ENCODE results near the gene ABCC12. TPM values are rescaled to one million over a fixed set of nuclear protein-coding genes. Genes with fewer than 3 reads are reported as not detected.

Gene ABCC12
- polyA plus RNA-seq, 1 donor (not counting 4 experiments of a cell fraction or from before 2014, with no cell fraction given), result not detected

- H2AFZ ChIP-seq (ENCODE audit: control insufficient read depth, low read length), result no peak overlapping the region
- H3K9me3 ChIP-seq (ENCODE audit: control insufficient read depth, low read depth, low read length), result no peaks in the 10 kb centered on the region
- FAIRE-seq (no peak), DNase-seq (ENCODE audit: low read depth, low spot score) (no peak)
- no peak overlapping the region for H3K4me2 ChIP-seq (ENCODE audit: control insufficient read depth, extremely low read depth, insufficient read depth, low read depth, low read length)
- no peak for TF ChIP-seq EZH2 (IDR thresholded peaks at IDR 0.05; ENCODE audit: low read length)
- no peak for TF ChIP-seq CTCF (optimal IDR thresholded peaks at IDR 0.05 in 1 of 3, IDR thresholded peaks at IDR 0.05 in 1 of 3, conservative IDR thresholded peaks at IDR 0.05 in 1 of 3; ENCODE audit: extremely low read depth in 1 of 3, insufficient read depth in 2 of 3, low read length in 3 of 3)
- H3K4me3 ChIP-seq (ENCODE audit: control insufficient read depth in 2 of 3, extremely low read depth in 1 of 3, insufficient read depth in 2 of 3, low read depth in 1 of 3, low read length in 3 of 3), result no peak overlapping the region
- no peaks in the 10 kb centered on the region for H3K79me2 ChIP-seq (ENCODE audit: control insufficient read depth, insufficient read depth, low read length)
- no peak overlapping the region for H3K27ac ChIP-seq (ENCODE audit: control insufficient read depth, insufficient read depth, low read length)
- H3K27me3 ChIP-seq (ENCODE audit: control insufficient read depth, extremely low read depth, insufficient read depth, low read length), result no peaks in the 10 kb centered on the region
- no peaks in the 10 kb centered on the region for H3K36me3 ChIP-seq (ENCODE audit: control insufficient read depth in 2 of 2, extremely low read depth in 1 of 2, insufficient read depth in 2 of 2, low read length in 2 of 2)
- no peak overlapping the region for H3K9ac ChIP-seq (ENCODE audit: control insufficient read depth, extremely low read depth, insufficient read depth, low read length)
- dilution Hi-C loops (cut with MboI; ENCODE audit: extremely low pct_ligation_motif_present, low sequenced_read_pairs), result no loop called here
- H4K20me1 ChIP-seq (ENCODE audit: control insufficient read depth, extremely low read depth, insufficient read depth, low read length), result no peaks in the 10 kb centered on the region
- no peaks in the 10 kb centered on the region for H3K9me1 ChIP-seq (ENCODE audit: control insufficient read depth, extremely low read depth, insufficient read depth, low read length)
- peaks cover 10% of the 10 kb centered on the region for H3K4me1 ChIP-seq (ENCODE audit: control insufficient read depth, extremely low read depth, insufficient read depth, low read length)
These were observed 27.0 kb downstream of the ABCC12 start for GRCh38 chr16:48128769-48129168.

- peak; percentile 38 for DNase-seq (ENCODE audit: low read depth, low spot score)
- Histone ChIP-seq H3K4me1 (ENCODE audit: control insufficient read depth, extremely low read depth, insufficient read depth, low read length) (peaks cover 25% of the 10 kb centered on the region), H3K27me3 (ENCODE audit: control insufficient read depth, extremely low read depth, insufficient read depth, low read length) (no peaks in the 10 kb centered on the region), H3K79me2 (ENCODE audit: control insufficient read depth, insufficient read depth, low read length) (no peaks in the 10 kb centered on the region), H3K4me3 (ENCODE audit: control insufficient read depth in 2 of 3, extremely low read depth in 1 of 3, insufficient read depth in 2 of 3, low read depth in 1 of 3, low read length in 3 of 3) (no peak overlapping the region), H4K20me1 (ENCODE audit: control insufficient read depth, extremely low read depth, insufficient read depth, low read length) (no peaks in the 10 kb centered on the region), H3K27ac (ENCODE audit: control insufficient read depth, insufficient read depth, low read length) (no peak overlapping the region), H3K9ac (ENCODE audit: control insufficient read depth, extremely low read depth, insufficient read depth, low read length) (no peak overlapping the region), H3K9me1 (ENCODE audit: control insufficient read depth, extremely low read depth, insufficient read depth, low read length) (no peaks in the 10 kb centered on the region), H3K9me3 (ENCODE audit: control insufficient read depth, low read depth, low read length) (no peaks in the 10 kb centered on the region), H3K4me2 (ENCODE audit: control insufficient read depth, extremely low read depth, insufficient read depth, low read depth, low read length) (no peak overlapping the region), H3K36me3 (ENCODE audit: control insufficient read depth in 2 of 2, extremely low read depth in 1 of 2, insufficient read depth in 2 of 2, low read length in 2 of 2) (no peaks in the 10 kb centered on the region), H2AFZ (ENCODE audit: control insufficient read depth, low read length) (no peak overlapping the region)
- TF ChIP-seq CTCF (optimal IDR thresholded peaks at IDR 0.05 in 1 of 3, IDR thresholded peaks at IDR 0.05 in 1 of 3, conservative IDR thresholded peaks at IDR 0.05 in 1 of 3; ENCODE audit: extremely low read depth in 1 of 3, insufficient read depth in 2 of 3, low read length in 3 of 3) (no peak), EZH2 (IDR thresholded peaks at IDR 0.05; ENCODE audit: low read length) (no peak)
- dilution Hi-C loops (cut with MboI; ENCODE audit: extremely low pct_ligation_motif_present, low sequenced_read_pairs), result no loop called here
- FAIRE-seq, result peak; percentile 29
These were observed 28.8 kb downstream of the ABCC12 start for GRCh38 chr16:48126801-48127644.
